Caki2 (cell line): Measurements from ENCODE around the gene UPK3A. TPM values are rescaled to one million over a fixed set of nuclear protein-coding genes. Genes with fewer than 3 reads are reported as not detected.

ENCODE experiments used
- DNase-seq: peaks from one replicate; pipeline ENCODE4 v3.0.0-alpha.2; 2015; ENCODE audit warnings: low read depth
- in situ Hi-C: cut with HindIII; loops from 2 replicates; pipeline ENCODE4 v1.10.0; 2016; ENCODE audit warnings: low sequenced_read_pairs, low pct_unique_long_range_greater_than_20kb, mixed read lengths
- total RNA-seq: library from RNA; depleted of rRNA; stranded (reverse); fragments of >200 nt; shearing (Covaris generic); gene quantifications from 2 replicates; pipeline ENCODE4 v1.2.3, GENCODE V29; 2014; ENCODE audit warnings: low replicate concordance

Gene UPK3A
- total RNA-seq, 1 experiment from 2014 or later = 5.9 TPM

- no peak for DNase-seq
- in situ Hi-C loops = no loop called here
Observed at GRCh38 chr22:45298934-45299505, 14.3 kb downstream of the UPK3A start.

GRCh38 chr22:45302751-45303150, 18.0 kb downstream of the UPK3A start:
- in situ Hi-C loops = no loop called here
- no peak for DNase-seq

- in situ Hi-C loops = no loop called here
- no peak for DNase-seq
Observed at GRCh38 chr22:45303181-45303580, 18.4 kb downstream of the UPK3A start.

GRCh38 chr22:45304971-45305370, 20.2 kb downstream of the UPK3A start:
- in situ Hi-C loops = no loop called here
- no peak for DNase-seq

GRCh38 chr22:45305456-45306075, 20.8 kb downstream of the UPK3A start:
- in situ Hi-C loops = no loop called here
- no peak for DNase-seq

DNA sequence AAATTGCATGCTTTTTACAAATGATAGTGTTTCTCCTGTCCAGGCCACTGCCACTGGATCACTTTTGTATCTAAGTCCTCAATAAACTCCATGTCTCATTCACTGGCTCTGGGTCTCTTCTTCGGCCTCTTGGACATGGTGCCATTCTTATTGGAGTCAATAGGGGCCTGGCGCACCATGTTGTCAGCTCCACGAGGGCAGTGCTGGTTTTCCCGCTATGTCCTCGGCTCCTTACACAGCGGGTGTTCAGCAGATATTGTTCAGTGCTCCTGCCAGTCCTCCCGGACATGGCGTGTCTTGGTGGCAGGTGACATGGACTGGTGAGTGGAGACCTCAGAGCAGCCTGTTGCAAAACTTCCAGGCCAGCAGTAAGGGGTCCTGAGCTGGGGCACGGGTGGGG, 21.4 kb downstream of the UPK3A start:
- in situ Hi-C loops = no loop called here
- no peak for DNase-seq

DNA sequence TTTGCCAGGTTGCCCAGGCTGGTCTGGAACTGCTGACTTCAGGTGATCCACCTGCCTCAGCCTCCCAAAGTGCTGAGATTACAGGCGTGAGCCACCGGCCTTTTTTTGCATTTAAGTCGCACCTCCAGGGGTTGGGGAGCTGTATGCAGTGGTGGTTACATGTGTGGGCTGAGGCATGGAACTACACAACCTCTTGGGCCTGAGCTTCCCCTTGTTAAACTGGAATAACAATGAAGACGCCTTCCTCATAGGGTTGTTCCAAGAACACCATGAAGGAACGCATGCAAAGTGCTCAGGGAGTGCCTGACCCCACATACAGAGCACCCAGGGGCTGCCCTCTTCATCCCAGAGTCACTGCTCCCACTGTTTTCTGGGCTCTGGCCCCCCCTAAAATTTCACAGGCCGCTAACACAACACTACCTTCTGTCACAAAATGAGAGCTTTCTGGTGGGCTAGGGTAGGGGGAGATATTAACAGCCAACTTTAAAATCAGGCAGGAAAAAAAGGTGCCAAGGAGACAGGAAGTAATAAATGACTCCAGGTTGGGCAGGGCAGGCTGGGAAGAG, 23.7 kb downstream of the UPK3A start:
- in situ Hi-C loops = no loop called here
- DNase-seq = no peak

DNA sequence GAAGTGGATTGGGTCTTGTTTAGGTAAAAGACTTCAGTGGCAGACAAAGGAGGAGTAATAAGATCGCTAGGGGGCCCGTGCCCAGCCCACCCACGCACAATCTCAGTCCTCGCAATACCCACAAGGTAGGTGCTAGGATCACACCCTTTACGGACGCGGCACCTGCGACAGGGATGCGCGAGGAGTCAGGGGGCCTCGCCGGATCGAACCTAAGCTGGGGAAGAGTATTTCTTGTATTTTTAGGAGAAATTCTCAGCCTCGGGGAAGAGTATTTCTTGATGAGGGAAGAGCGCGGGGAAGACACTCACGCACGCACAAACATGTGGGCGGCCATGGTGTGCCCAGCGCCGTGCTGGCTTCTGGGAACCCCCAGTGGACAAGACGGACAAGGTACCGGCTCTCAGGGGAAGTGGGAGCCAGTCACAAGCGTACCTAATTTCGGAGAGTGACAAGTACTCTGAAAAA, 24.2 kb downstream of the UPK3A start:
- in situ Hi-C loops = no loop called here
- no peak for DNase-seq

- in situ Hi-C loops = no loop called here
- peak; percentile 94 for DNase-seq
Observed at GRCh38 chr22:45309422-45310227, 24.9 kb downstream of the UPK3A start, which contains the start of gene FAM118A. FAM118A (plus strand) TSS chr22:45309934; CDS start chr22:45322380, 12,446 bp downstream.

DNA sequence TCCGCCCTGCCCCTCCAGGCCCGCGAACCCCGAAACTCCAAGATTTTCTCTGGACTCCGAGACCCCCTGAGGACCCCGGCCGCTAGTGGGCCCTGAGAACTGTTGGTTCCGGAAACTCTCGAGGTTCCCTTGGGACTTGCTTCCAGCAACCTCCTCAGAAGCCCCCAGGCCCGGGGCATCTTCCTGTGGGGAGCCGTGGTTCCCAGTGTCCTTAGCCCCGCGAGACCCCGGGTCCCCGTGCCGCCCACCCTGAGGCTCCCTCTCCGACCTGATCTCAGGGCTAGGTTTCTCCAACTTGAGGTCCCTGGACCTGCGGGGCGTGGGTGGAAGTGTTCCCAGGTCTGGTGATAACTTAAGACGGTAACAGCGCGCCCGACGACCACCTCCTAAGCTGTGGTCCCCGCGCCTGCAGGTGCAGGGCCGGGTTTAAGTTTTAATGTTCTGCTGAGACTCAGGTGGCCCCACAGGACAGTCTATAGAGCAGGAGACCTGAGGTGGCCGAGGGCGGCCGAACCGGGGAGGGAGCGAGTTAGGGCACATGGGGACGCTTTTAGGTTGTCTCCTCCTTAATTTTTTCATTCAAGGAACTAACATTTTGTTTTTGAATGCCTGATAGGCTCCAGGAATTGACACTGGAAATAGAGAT, 25.7 kb downstream of the UPK3A start:
- DNase-seq = no peak
- in situ Hi-C loops = no loop called here

DNA sequence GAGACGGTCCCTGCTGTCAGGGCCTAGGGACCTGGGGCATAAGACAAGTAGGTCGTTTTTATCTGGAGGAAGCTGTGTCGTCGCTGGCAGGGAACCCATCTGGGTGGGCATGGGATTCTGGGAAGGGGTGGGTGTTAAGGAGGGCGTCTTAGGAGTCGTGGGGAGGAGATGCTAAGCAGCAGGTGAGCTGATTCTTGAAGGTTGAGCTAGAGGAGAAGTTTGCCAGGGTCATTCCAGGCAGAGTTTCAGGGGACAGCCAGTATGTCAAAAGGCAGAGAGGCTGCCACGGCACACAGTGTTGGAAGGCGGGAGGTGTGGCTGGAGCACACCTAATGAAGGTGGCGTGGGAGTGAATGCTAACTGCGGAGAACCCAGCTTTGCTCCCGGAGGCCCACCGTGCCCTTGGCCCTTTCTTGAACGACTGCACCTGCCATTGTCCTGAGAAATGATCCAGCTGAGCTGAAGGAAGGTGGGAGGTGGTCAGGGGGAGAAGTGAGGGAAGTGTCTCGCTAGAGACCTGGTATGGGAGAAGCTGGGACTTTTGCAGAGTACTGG, 26.3 kb downstream of the UPK3A start:
- no peak for DNase-seq

DNA sequence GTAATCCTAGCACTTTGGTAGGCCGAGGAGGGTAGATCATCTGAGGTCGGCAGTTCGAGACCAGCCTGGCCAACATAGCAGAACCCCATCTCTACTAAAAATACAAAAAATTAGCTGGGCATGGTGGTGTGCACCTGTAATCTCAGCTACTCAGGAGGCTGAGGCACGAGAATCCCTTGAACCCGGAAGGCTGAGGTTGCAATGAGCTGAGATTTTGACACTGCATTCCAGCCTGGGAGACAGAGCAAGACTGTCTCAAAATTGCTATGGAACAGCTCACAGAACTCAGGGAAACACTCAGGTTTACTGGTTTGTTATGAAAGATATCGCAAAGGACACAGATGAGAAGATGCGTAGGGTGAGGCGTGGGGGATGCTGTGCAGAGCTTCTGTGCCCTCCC, 27.7 kb downstream of the UPK3A start:
- in situ Hi-C loops = no loop called here
- no peak for DNase-seq

More for the DNA sequence above, 26.3 kb downstream of the UPK3A start:
- in situ Hi-C loops = no loop called here

GRCh38 chr22:45312856-45313255, 28.1 kb downstream of the UPK3A start:
- in situ Hi-C loops = no loop called here
- no peak for DNase-seq

GRCh38 chr22:45314054-45314721, 29.4 kb downstream of the UPK3A start:
- no peak for DNase-seq
- in situ Hi-C loops = no loop called here

GRCh38 chr22:45314786-45315185, 30.0 kb downstream of the UPK3A start:
- in situ Hi-C loops = no loop called here
- no peak for DNase-seq

DNA sequence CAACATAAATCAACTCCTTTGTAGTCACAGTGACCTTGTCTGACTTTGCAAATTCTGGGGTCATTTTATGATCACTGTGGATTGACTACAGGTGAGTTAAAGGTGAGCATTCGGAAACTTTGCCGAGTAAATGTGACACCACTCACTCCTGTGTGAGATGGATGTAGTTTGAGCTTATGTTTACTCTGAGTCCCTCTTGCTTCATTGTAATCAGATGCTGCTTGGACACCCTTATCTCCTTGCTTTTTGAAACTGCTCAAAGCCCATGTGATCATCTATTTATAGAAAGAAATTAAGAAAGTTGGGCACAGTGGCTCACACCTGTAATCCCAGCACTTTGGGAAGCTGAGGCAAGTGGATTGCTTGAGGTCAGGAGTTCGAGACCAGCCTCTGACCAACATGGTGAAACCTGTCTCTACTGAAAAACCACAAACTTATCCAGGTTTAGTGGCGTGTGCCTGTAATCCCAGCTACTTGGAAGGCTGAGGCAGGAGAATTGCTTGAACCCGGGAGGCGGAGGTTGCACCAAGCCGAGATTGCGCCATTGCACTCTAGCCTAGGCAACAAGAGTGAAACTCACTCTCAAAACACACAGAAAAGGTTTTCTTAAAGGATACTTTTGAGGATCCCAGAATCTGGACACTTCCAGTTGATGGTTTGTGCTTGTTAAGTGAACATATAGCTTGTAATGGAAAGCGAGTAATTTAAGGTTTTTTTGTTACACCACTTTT, 32.2 kb downstream of the UPK3A start:
- no peak for DNase-seq
- in situ Hi-C loops = no loop called here

DNA sequence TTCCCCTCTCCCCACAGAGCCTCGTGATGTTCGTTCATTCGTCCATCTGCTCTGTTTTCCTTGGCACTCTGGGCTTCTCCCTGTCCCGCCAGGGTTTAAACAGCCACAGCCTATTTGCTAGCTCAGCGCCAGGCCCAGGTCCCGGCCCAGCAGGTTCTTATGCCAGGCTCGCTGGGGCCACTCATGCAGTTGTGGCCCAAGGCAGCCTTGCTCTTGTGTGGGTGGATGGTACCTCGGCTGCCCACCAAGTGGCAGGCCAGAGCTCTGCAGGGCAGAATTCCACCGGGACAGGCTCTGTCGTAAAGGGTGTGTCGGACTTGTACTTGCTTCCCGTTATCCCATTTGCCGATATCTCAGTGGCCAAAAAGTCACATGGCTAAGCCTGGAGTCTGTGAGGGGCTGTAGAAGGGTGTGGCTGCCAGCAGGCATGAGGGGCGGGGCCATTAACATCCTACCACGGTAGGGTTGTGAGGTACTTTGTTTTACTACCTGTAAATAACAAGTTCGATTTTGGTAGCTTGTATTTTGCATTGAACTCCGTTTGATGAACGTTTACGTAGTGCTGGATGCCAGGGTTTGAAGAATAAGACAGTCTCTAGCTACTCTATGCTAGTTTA, 32.9 kb downstream of the UPK3A start:
- peak; percentile 36 for DNase-seq
- in situ Hi-C loops = no loop called here
